Upper lobe of left lung (tissue), 6 donors: ENCODE data around the gene PRICKLE1. TPM values are rescaled to one million over a fixed set of nuclear protein-coding genes. Genes with fewer than 3 reads are reported as not detected.

Experiments
- ATAC-seq, 2 donors: fragments of 200-7000 bp; cut with Tn5 transposase; one replicate each; pipeline ENCODE4 v1.9.1; 2022; ENCODE audit warnings: mild to moderate bottlenecking in 2 of 2, moderate library complexity in 2 of 2; ENCODE audit not compliant: low FRiP score in 2 of 2
- DNase-seq, 2 donors: peaks; one replicate each; pipeline ENCODE4 v3.0.0-alpha.2; 2019 to 2020
- H3K27ac ChIP-seq, 4 donors: fragments of 200-600 bp; sonication (generic); one replicate each; pipeline ENCODE4 v1.5.1; 2016 to 2019
- H3K27me3 ChIP-seq, 4 donors: fragments of 200-600 bp; sonication (generic); one replicate each; pipeline ENCODE4 v1.5.1; 2017 to 2019
- H3K36me3 ChIP-seq, 4 donors: fragments of 200-600 bp; sonication (generic); one replicate each; pipeline ENCODE4 v1.5.1; 2016 to 2019
- H3K4me1 ChIP-seq, 4 donors: fragments of 200-600 bp; sonication (generic); one replicate each; pipeline ENCODE4 v1.5.1; 2018 to 2019
- H3K4me3 ChIP-seq, 4 donors: fragments of 200-600 bp; sonication (generic); one replicate each; pipeline ENCODE4 v1.5.1; 2017 to 2019; ENCODE audit warnings: mild to moderate bottlenecking in 2 of 4, moderate library complexity in 1 of 4
- H3K9me3 ChIP-seq, 4 donors: fragments of 200-600 bp; sonication (generic); one replicate each; pipeline ENCODE4 v1.5.1; 2018 to 2019
- CTCF ChIP-seq, 6 experiments: fragments of 450-650 bp in 4 of 6; fragments of 200-600 bp in 2 of 6; sonication (generic) in 2 of 6; IDR thresholded peaks; one replicate each; pipeline ENCODE4 v1.5.1; 2016 to 2019; ENCODE audit warnings: antibody characterized with exemption in 6 of 6
- EP300 ChIP-seq, 4 donors: sonication (generic); formaldehyde crosslinking; IDR thresholded peaks; one replicate each; pipeline ENCODE4 v1.5.1; 2017; ENCODE audit warnings: antibody characterized with exemption in 4 of 4, control low read depth in 2 of 4
- POLR2A ChIP-seq, 4 donors: fragments of 450-650 bp; IDR thresholded peaks; one replicate each; pipeline ENCODE4 v1.5.1; 2016 to 2017; ENCODE audit warnings: antibody characterized with exemption in 4 of 4, mild to moderate bottlenecking in 2 of 4
- POLR2AphosphoS5 ChIP-seq, 2 donors: sonication (generic); formaldehyde crosslinking; IDR thresholded peaks; one replicate each; pipeline ENCODE4 v1.5.1; 2017; ENCODE audit warnings: antibody characterized with exemption in 2 of 2
- WGBS, 2 donors: methylation state at CpG; one replicate each; pipeline ENCODE4 v1.1.5; 2017 to 2018; 5-methylcytosine and 5-hydroxymethylcytosine counted together
- total RNA-seq, 6 donors: library from RNA; depleted of rRNA in 4 of 6; stranded (reverse); fragments of >200 nt in 4 of 6; gene quantifications; one replicate each; pipeline versions ENCODE4 v1.1.0 to v1.2.1, GENCODE V29; 2016 to 2021
- donor health status: DM: no; HTN: no; CAD: no; lungs with moderate emphysema.
- donor health status: DM: no; HTN: yes; CAD: no; lungs with severe emphysema.

Gene PRICKLE1
- total RNA-seq, 6 donors from 2014 or later, result 7.3 to 18.2 (median 10.2) TPM

- H3K36me3 ChIP-seq, result no peaks in the 10 kb centered on the region
- H3K9me3 ChIP-seq, result no peaks in the 10 kb centered on the region
- H3K4me1 ChIP-seq, result no peaks in the 10 kb centered on the region
- no peak for TF ChIP-seq POLR2A (IDR thresholded peaks at IDR 0.05)
- no peak for TF ChIP-seq CTCF (IDR thresholded peaks at IDR 0.05)
- TF ChIP-seq POLR2AphosphoS5 (IDR thresholded peaks at IDR 0.05), result no peak
- TF ChIP-seq EP300 (IDR thresholded peaks at IDR 0.05), result no peak
- DNase-seq (no peak), ATAC-seq (no peak)
- H3K4me3 ChIP-seq, result no peak overlapping the region
- 74 to 76% methylated on average over 4 of the region's 4 CpGs for WGBS, 2 donors
- no peaks in the 10 kb centered on the region for H3K27me3 ChIP-seq
- no peak overlapping the region for H3K27ac ChIP-seq
Observed at GRCh38 chr12:42633594-42633993, 44.0 kb upstream of the PRICKLE1 start.

- WGBS, 2 donors, result 58 to 100% methylated on average over 1 of the region's 1 CpG
- no peak for TF ChIP-seq CTCF (IDR thresholded peaks at IDR 0.05)
- TF ChIP-seq POLR2AphosphoS5 (IDR thresholded peaks at IDR 0.05), result no peak
- no peak for TF ChIP-seq POLR2A (IDR thresholded peaks at IDR 0.05)
- TF ChIP-seq EP300 (IDR thresholded peaks at IDR 0.05), result no peak
Observed at GRCh38 chr12:42631513-42631912, 42.0 kb upstream of the PRICKLE1 start.

GRCh38 chr12:42630314-42630713, 40.8 kb upstream of the PRICKLE1 start:
- Histone ChIP-seq H3K9me3 (no peaks in the 10 kb centered on the region), H3K4me3 (no peak overlapping the region), H3K27me3 (no peaks in the 10 kb centered on the region), H3K4me1 (no peaks in the 10 kb centered on the region), H3K27ac (no peak overlapping the region), H3K36me3 (no peaks in the 10 kb centered on the region)
- TF ChIP-seq CTCF (IDR thresholded peaks at IDR 0.05) (no peak), POLR2AphosphoS5 (IDR thresholded peaks at IDR 0.05) (no peak), POLR2A (IDR thresholded peaks at IDR 0.05) (no peak), EP300 (IDR thresholded peaks at IDR 0.05) (no peak)
- ATAC-seq (no peak), DNase-seq (no peak)
- WGBS, 2 donors, result 75 to 79% methylated on average over 1 of the region's 1 CpG

More at GRCh38 chr12:42631513-42631912, 42.0 kb upstream of the PRICKLE1 start:
- ATAC-seq, result no peak
- DNase-seq, result no peak
- Histone ChIP-seq H3K9me3 (no peaks in the 10 kb centered on the region), H3K4me1 (no peaks in the 10 kb centered on the region), H3K27me3 (no peaks in the 10 kb centered on the region), H3K27ac (no peak overlapping the region), H3K4me3 (no peak overlapping the region), H3K36me3 (no peaks in the 10 kb centered on the region)

DNA sequence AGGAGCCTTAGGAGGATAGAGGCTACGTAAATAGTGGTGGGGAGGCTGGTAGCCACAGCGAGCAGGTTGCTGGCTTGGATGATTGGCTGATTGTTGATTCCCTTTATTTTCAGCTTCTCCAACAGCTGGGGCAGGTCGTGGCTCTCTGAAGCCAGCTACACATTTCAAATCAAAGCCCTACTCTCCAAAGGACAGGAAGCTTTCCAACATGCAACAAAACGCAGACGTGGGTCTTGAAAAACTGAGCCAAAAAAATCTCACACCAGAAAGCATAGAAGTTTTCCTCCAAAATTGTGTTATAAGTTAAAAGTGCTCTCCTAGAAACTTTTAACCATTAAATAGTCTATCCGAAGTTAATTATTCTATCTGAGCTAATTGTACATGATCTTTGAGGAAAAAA, 37.6 kb upstream of the PRICKLE1 start:
- no peaks in the 10 kb centered on the region for H3K9me3 ChIP-seq
- no peak for TF ChIP-seq POLR2AphosphoS5 (IDR thresholded peaks at IDR 0.05)
- no peak for TF ChIP-seq POLR2A (IDR thresholded peaks at IDR 0.05)
- H3K36me3 ChIP-seq, result no peaks in the 10 kb centered on the region
- H3K4me1 ChIP-seq, result no peaks in the 10 kb centered on the region
- no peaks in the 10 kb centered on the region for H3K27me3 ChIP-seq
- DNase-seq, result no peak
- H3K4me3 ChIP-seq, result no peak overlapping the region
- no peak overlapping the region for H3K27ac ChIP-seq
- WGBS, 2 donors, result 64 to 71% methylated on average over 4 to 6 of the region's 6 CpGs
- no peak for ATAC-seq

DNA sequence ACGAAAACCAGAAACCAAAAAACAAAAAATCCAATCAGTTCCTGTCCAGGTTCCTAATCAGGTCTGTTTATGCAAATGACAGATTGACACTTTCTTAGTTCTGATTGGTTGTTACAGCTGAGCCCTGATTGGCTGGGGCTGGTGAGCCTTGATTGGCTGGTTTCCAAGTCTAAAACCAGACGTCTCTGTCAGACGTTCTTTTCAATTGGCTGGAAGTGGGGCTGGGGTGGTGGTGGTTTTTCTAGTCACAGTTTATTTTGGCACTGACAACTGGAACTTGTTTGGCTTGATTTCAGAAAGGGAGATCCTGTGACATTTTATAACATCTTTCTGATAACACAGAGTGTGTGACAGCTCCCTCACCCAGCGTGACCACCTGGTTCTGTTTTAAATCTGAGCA, 36.1 kb upstream of the PRICKLE1 start:
- no peaks in the 10 kb centered on the region for H3K4me1 ChIP-seq
- no peak for DNase-seq
- H3K27ac ChIP-seq, result no peak overlapping the region
- H3K36me3 ChIP-seq, result no peaks in the 10 kb centered on the region
- no peaks in the 10 kb centered on the region for H3K9me3 ChIP-seq
- no peak for TF ChIP-seq POLR2A (IDR thresholded peaks at IDR 0.05)
- TF ChIP-seq POLR2AphosphoS5 (IDR thresholded peaks at IDR 0.05), result no peak
- TF ChIP-seq CTCF (IDR thresholded peaks at IDR 0.05), result no peak
- TF ChIP-seq EP300 (IDR thresholded peaks at IDR 0.05), result no peak
- 38 to 44% methylated on average over 4 of the region's 4 CpGs for WGBS, 2 donors
- H3K27me3 ChIP-seq, result no peaks in the 10 kb centered on the region
- no peak overlapping the region for H3K4me3 ChIP-seq
- ATAC-seq, result no peak
